ENCODE data around the gene LY6G6D.
"Not testable (repeated sequence)": the region's sequence is repeated elsewhere in the genome, so short reads cannot be mapped to it uniquely, and the experiment has no call there.

Gene LY6G6D

GRCh38 chr6:31692886-31693285 lies 22.3 kb upstream of the LY6G6D start:
- DNase-seq = no peak

GRCh38 chr6:31693535-31693934 lies 21.6 kb upstream of the LY6G6D start:
- no peak for DNase-seq

GRCh38 chr6:31697555-31697954 lies 17.6 kb upstream of the LY6G6D start:
- DNase-seq = no peak

- no peak for DNase-seq
Measured at GRCh38 chr6:31700740-31701401, 14.3 kb upstream of the LY6G6D start.

- DNase-seq = no peak
Measured at GRCh38 chr6:31701666-31702404, 13.3 kb upstream of the LY6G6D start.

- DNase-seq = no peak
Measured at GRCh38 chr6:31702405-31702818, 12.7 kb upstream of the LY6G6D start.

GRCh38 chr6:31702819-31703716 lies 12.1 kb upstream of the LY6G6D start, which contains the start of gene ABHD16A:
Gene ABHD16A, minus strand, starts transcription at chr6:31703324. Its CDS starts 43 bp downstream, at chr6:31703281.
- peak; percentile 97 for DNase-seq

- DNase-seq = no peak
Measured at GRCh38 chr6:31705931-31706330, 9.2 kb upstream of the LY6G6D start.

- DNase-seq = no peak
Measured at GRCh38 chr6:31706599-31706998, 8.5 kb upstream of the LY6G6D start, which contains the start of gene LY6G6F. Gene LY6G6F, plus strand, starts transcription at chr6:31706866. Its CDS starts 41 bp downstream, at chr6:31706907.

- DNase-seq = no peak
Measured at GRCh38 chr6:31707701-31708100, 7.4 kb upstream of the LY6G6D start.

- DNase-seq = no peak
Measured at GRCh38 chr6:31708224-31708623, 6.9 kb upstream of the LY6G6D start.

- DNase-seq = not testable (repeated sequence)
Measured at GRCh38 chr6:31709157-31709556, 6.0 kb upstream of the LY6G6D start.

- no peak for DNase-seq
Measured at GRCh38 chr6:31710523-31711219, 4.5 kb upstream of the LY6G6D start.

GRCh38 chr6:31711233-31711632 lies 3.9 kb upstream of the LY6G6D start:
- no peak for DNase-seq

GRCh38 chr6:31712296-31712695 lies 2.9 kb upstream of the LY6G6D start:
- DNase-seq = no peak

- no peak for DNase-seq
Measured at GRCh38 chr6:31713465-31713864, 1.7 kb upstream of the LY6G6D start.

- DNase-seq = no peak
Measured at GRCh38 chr6:31713991-31714684, 1.0 kb upstream of the LY6G6D start.

GRCh38 chr6:31717499-31718222 lies 2.5 kb downstream of the LY6G6D start:
- no peak for DNase-seq

GRCh38 chr6:31718265-31718664 lies 3.1 kb downstream of the LY6G6D start:
- DNase-seq = no peak

GRCh38 chr6:31719001-31719400 lies 3.9 kb downstream of the LY6G6D start:
- no peak for DNase-seq

- no peak for DNase-seq
Measured at GRCh38 chr6:31720196-31720770, 5.1 kb downstream of the LY6G6D start.

All from activated CD8-positive, alpha-beta memory T cell treated with anti-CD3 and anti-CD28 coated beads, Interleukin-2, amount 50 U/mL, for 4 hours (primary cell).